ENCODE results near the gene KIF2C. TPM values are rescaled to one million over a fixed set of nuclear protein-coding genes. Genes with fewer than 3 reads are reported as not detected.
"Not testable (repeated sequence)": the region's sequence is repeated elsewhere in the genome, so short reads cannot be mapped to it uniquely, and the experiment has no call there.

Gene KIF2C
- total RNA-seq, 1 donor from 2014 or later = 28.7 TPM

DNA sequence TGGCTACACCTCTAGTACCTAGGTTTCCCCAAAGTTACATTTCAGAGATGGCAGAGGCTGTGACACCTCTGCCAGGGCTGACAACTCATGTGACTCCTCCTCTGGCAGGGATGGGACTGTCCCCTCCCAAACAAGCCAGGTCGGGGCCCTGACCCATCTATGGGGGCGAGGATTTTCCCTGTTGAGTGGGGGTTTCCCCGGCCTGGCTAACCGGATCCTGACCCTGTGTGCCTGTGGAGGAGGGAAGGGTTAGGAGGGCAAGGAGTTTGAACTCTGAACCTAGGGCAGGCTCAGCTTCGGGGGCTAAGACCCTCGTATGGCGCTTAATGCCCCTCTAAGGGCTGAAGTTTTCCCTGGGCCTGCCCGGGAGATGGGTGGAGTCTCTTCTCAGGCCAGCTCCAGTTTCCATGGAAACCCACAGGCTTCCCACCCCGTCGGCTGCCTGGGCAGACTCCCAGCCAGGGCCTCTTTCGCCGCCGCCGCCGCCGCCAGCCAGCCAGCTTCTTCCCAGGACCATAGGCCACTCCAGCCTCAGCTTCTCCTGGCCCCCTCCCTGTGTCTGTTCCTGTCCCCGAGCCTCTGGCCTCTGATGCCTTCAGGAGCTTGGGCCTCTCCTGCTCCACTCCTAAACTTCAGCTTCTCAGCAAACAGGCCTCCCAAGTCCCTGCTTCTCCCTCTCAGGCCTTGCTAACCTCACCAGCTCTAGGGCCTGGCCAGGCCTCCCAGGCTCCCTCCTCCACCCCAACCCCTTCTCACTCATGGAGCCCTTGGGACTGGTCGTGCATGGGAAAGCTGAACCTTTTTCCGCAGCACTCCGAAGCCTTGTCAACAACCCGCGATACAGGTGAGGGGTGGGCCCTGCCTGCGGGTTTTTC, 68.7 kb downstream of the KIF2C start, which contains the start of gene BTBD19:
Gene BTBD19, plus strand, starts transcription at position 461 of the 875 bp plus-strand sequence. Its CDS starts 298 bp downstream, at position 759.
- H3K27ac Mint-ChIP-seq = peak within 1 kb of the TSS; percentile 99
- peak; percentile 49 for DNase-seq (ENCODE audit: low spot score, unreplicated experiment)
- no peak for TF ChIP-seq CTCF (IDR thresholded peaks at IDR 0.05; ENCODE audit: unreplicated experiment)

GRCh38 chr1:44808938-44809917, 69.6 kb downstream of the KIF2C start:
- Mint-ChIP-seq H3K4me3 (ENCODE audit: low read depth) (peak overlapping the region; percentile 69), H3K36me3 (ENCODE audit: insufficient read depth) (no peaks in the 10 kb centered on the region), H3K9me3 (ENCODE audit: low read depth) (no peaks in the 10 kb centered on the region), H3K27me3 (no peaks in the 10 kb centered on the region), H3K27ac (peak overlapping the region; percentile 99), H3K4me1 (ENCODE audit: low read depth) (peaks cover 43% of the 10 kb centered on the region)
- no peak for DNase-seq (ENCODE audit: low spot score, unreplicated experiment)
- TF ChIP-seq CTCF (IDR thresholded peaks at IDR 0.05; ENCODE audit: unreplicated experiment) = no peak

More for the DNA sequence above, 68.7 kb downstream of the KIF2C start, which contains the start of gene BTBD19:
- Mint-ChIP-seq H3K36me3 (ENCODE audit: insufficient read depth) (peaks cover under 1% of the 10 kb centered on the region), H3K9me3 (ENCODE audit: low read depth) (no peaks in the 10 kb centered on the region), H3K27me3 (no peaks in the 10 kb centered on the region), H3K4me1 (ENCODE audit: low read depth) (peaks cover 42% of the 10 kb centered on the region), H3K4me3 (ENCODE audit: low read depth) (peak within 1 kb of the TSS; percentile 69)

GRCh38 chr1:44810101-44810761, 70.6 kb downstream of the KIF2C start:
- Mint-ChIP-seq H3K4me1 (ENCODE audit: low read depth) (peaks cover 46% of the 10 kb centered on the region), H3K36me3 (ENCODE audit: insufficient read depth) (peaks cover 6% of the 10 kb centered on the region), H3K4me3 (ENCODE audit: low read depth) (no peak overlapping the region), H3K9me3 (ENCODE audit: low read depth) (no peaks in the 10 kb centered on the region), H3K27me3 (no peaks in the 10 kb centered on the region), H3K27ac (no peak overlapping the region)
- TF ChIP-seq CTCF (IDR thresholded peaks at IDR 0.05; ENCODE audit: unreplicated experiment) = no peak
- DNase-seq (ENCODE audit: low spot score, unreplicated experiment) = no peak

DNA sequence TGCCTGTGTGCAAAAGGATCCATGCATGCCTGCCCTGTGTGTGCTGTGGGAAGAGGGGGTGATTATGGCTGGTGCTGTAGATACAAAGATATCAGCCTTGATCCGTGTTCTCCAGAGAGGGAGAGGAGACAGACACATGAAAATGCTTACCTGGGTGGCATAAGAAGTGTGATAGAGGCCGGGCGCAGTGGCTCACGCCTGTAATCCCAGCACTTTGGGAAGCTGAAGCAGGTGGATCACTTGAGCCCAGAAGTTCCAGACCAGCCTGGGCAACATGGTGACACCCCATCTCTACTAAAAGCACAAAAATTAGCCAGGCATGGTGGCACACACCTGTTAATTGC, 71.1 kb downstream of the KIF2C start:
- not testable (repeated sequence) for H3K9me3 Mint-ChIP-seq (ENCODE audit: low read depth); H3K27me3 Mint-ChIP-seq; DNase-seq (ENCODE audit: low spot score, unreplicated experiment); H3K36me3 Mint-ChIP-seq (ENCODE audit: insufficient read depth); H3K27ac Mint-ChIP-seq; H3K4me3 Mint-ChIP-seq (ENCODE audit: low read depth)
- peaks cover 46% of the 10 kb centered on the region for H3K4me1 Mint-ChIP-seq (ENCODE audit: low read depth)

- peak overlapping the region; percentile 27 for H3K27ac Mint-ChIP-seq
- H3K36me3 Mint-ChIP-seq (ENCODE audit: insufficient read depth) = peaks cover 7% of the 10 kb centered on the region
- no peak for DNase-seq (ENCODE audit: low spot score, unreplicated experiment)
- no peak overlapping the region for H3K4me3 Mint-ChIP-seq (ENCODE audit: low read depth)
- no peaks in the 10 kb centered on the region for H3K9me3 Mint-ChIP-seq (ENCODE audit: low read depth)
- no peak for TF ChIP-seq CTCF (IDR thresholded peaks at IDR 0.05; ENCODE audit: unreplicated experiment)
- H3K4me1 Mint-ChIP-seq (ENCODE audit: low read depth) = peaks cover 46% of the 10 kb centered on the region
- H3K27me3 Mint-ChIP-seq = no peaks in the 10 kb centered on the region
These were observed 71.6 kb downstream of the KIF2C start for GRCh38 chr1:44811234-44811633.

Measured in progenitor cell of endocrine pancreas (in vitro differentiated cells).